Large intestine (tissue), 12 donors: ENCODE data around the gene UGT1A4. TPM values are rescaled to one million over a fixed set of nuclear protein-coding genes. Genes with fewer than 3 reads are reported as not detected.

Experiments used
- DNase-seq, 2 donors: peaks; one replicate each; pipeline versions ENCODE4 v3.0.0 to v3.0.0-alpha.2; 2013
- H3K27ac ChIP-seq: one replicate; pipeline ENCODE4 v1.5.1; 2013; ENCODE audit warnings: low read length
- H3K27me3 ChIP-seq: 2 replicates; pipeline ENCODE4 v1.6.1; 2013; ENCODE audit warnings: low read length; ENCODE audit not compliant: control insufficient read depth, insufficient read depth
- H3K36me3 ChIP-seq: 2 replicates; pipeline ENCODE4 v1.6.1; 2013; ENCODE audit warnings: low read length; ENCODE audit not compliant: control insufficient read depth, insufficient read depth
- H3K4me1 ChIP-seq: one replicate; pipeline ENCODE4 v1.6.1; 2013; ENCODE audit warnings: low read length; ENCODE audit not compliant: control insufficient read depth, insufficient read depth
- H3K4me3 ChIP-seq: one replicate; pipeline ENCODE4 v1.5.1; 2013; ENCODE audit warnings: low read length
- H3K9me3 ChIP-seq: one replicate; pipeline ENCODE4 v1.6.1; 2013; ENCODE audit warnings: mild to moderate bottlenecking, low read depth, low read length, moderate library complexity; ENCODE audit not compliant: control insufficient read depth
- WGBS: methylation state at CpG from one replicate; pipeline ENCODE4 v1.1.5; 2013; ENCODE audit warnings: low lambda C conversion rate; ENCODE audit not compliant: insufficient coverage; 5-methylcytosine and 5-hydroxymethylcytosine counted together
- long read RNA-seq, 11 donors: transcript quantifications; one replicate each; lab custom pipeline, GENCODE V29; 2026
- polyA plus RNA-seq: library from polyadenylated mRNA; unstranded; fragments of 120-200 nt; gene quantifications from one replicate; pipeline ENCODE4 v1.2.1, GENCODE V29; 2013

UGT1A4 gene
- polyA plus RNA-seq: 0.04 TPM
- long read RNA-seq, donor 1: 0 reads
- long read RNA-seq, donor 2: 0 reads
- long read RNA-seq, donor 3: 0 reads
- long read RNA-seq, donor 4: 0 reads
- long read RNA-seq, donor 5: 0 reads
- long read RNA-seq, donor 6: 0 reads
- long read RNA-seq, donor 7: 0 reads
- long read RNA-seq, donor 8: 0 reads
- long read RNA-seq, donor 9: 0 reads
- long read RNA-seq, donor 10: 0 reads
- long read RNA-seq, donor 11: 0 reads

DNA sequence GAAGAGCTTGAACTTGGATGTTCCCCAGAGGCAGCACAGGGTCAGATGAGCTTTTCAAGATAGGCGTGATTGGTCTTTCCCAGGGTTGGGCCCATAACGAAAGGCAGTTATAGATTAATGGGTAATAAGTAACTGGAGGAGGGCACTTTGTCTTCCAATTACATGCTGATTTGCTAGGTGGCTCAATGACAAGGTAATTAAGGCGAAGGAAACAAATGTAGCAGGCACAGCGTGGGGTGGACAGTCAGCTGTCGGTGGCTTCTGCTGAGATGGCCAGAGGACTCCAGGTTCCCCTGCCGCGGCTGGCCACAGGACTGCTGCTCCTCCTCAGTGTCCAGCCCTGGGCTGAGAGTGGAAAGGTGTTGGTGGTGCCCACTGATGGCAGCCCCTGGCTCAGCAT lies at the start of gene UGT1A4:
Gene UGT1A4 (plus strand): TSS at position 185 of the 400 bp plus-strand sequence. CDS start 85 bp downstream, at position 270.
- no peak within 1 kb of the TSS for H3K4me3 ChIP-seq

GRCh38 chr2:233671290-233672161 lies 47.0 kb upstream of the UGT1A4 start, which contains the start of gene UGT1A9:
Gene UGT1A9, plus strand, starts transcription at chr2:233671898. Its CDS starts 37 bp downstream, at chr2:233671935.
- Histone ChIP-seq H3K4me1 (no peaks in the 10 kb centered on the region), H3K27me3 (no peaks in the 10 kb centered on the region), H3K4me3 (no peak within 1 kb of the TSS), H3K9me3 (no peaks in the 10 kb centered on the region), H3K36me3 (no peaks in the 10 kb centered on the region), H3K27ac (no peak within 1 kb of the TSS)
- no CpG with 5 or more reads among the region's 5 CpGs for WGBS
- no peak for DNase-seq

More for the DNA sequence above, at the start of gene UGT1A4:
- peak in 1 of 2 donors; percentile 45 for DNase-seq
- Histone ChIP-seq H3K4me1 (no peaks in the 10 kb centered on the region), H3K36me3 (no peaks in the 10 kb centered on the region), H3K27ac (no peak within 1 kb of the TSS), H3K27me3 (no peaks in the 10 kb centered on the region), H3K9me3 (no peaks in the 10 kb centered on the region)
- WGBS: no CpG with 5 or more reads among the region's 7 CpGs

GRCh38 chr2:233672886-233673285 lies 45.6 kb upstream of the UGT1A4 start:
- Histone ChIP-seq H3K9me3 (no peaks in the 10 kb centered on the region), H3K27ac (no peak overlapping the region), H3K36me3 (no peaks in the 10 kb centered on the region), H3K4me3 (no peak overlapping the region), H3K27me3 (no peaks in the 10 kb centered on the region), H3K4me1 (no peaks in the 10 kb centered on the region)
- no peak for DNase-seq
- WGBS: 83% methylated on average over 2 of the region's 3 CpGs

DNA sequence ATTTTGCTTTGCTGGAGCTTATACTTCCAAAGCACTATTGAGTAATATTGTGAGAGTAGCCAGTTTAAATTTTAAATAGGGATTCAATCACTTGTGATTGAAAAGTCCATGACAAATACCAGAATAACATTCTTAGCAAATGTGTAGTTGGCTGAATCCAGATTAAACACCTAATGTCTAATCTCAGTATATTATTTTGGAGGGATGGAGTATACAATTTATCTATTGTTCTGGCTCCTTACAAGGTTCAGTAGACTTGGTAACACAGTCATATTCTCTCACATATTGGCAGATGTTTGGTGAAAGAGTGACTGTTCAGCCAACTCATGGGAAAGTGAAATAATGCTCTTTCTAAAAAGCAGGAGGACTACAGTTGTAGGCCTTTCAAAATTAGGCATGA lies 44.6 kb upstream of the UGT1A4 start:
- Histone ChIP-seq H3K4me3 (no peak overlapping the region), H3K36me3 (no peaks in the 10 kb centered on the region), H3K9me3 (no peaks in the 10 kb centered on the region), H3K27me3 (no peaks in the 10 kb centered on the region), H3K4me1 (no peaks in the 10 kb centered on the region), H3K27ac (no peak overlapping the region)
- DNase-seq: no peak

GRCh38 chr2:233674314-233674713 lies 44.2 kb upstream of the UGT1A4 start:
- Histone ChIP-seq H3K27ac (no peak overlapping the region), H3K4me1 (no peaks in the 10 kb centered on the region), H3K27me3 (no peaks in the 10 kb centered on the region), H3K4me3 (no peak overlapping the region), H3K9me3 (no peaks in the 10 kb centered on the region), H3K36me3 (no peaks in the 10 kb centered on the region)
- DNase-seq: no peak
- no CpG with 5 or more reads among the region's 1 CpG for WGBS

DNA sequence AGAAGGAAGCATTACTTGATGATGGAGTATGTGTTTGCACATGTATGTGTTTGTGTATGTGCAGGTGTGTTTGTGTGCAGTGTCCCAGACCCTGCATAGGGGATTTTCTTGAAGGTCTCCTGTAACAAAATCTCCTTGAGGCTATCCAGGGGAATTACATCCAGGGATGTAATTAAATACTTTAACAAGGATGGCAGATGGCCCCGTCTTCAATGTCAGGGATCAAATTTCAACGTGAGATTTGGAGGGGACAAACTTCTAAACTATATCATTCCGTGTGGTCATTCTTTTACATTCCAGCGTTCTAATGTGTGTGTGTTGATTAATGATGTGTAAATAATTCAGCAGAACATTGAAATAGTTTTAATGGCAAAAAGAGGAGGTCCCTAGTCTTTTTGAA lies 43.5 kb upstream of the UGT1A4 start:
- Histone ChIP-seq H3K9me3 (no peaks in the 10 kb centered on the region), H3K27me3 (no peaks in the 10 kb centered on the region), H3K4me3 (no peak overlapping the region), H3K36me3 (no peaks in the 10 kb centered on the region), H3K27ac (no peak overlapping the region), H3K4me1 (no peaks in the 10 kb centered on the region)
- DNase-seq: no peak
- WGBS: no CpG with 5 or more reads among the region's 4 CpGs

- Histone ChIP-seq H3K9me3 (no peaks in the 10 kb centered on the region), H3K27me3 (no peaks in the 10 kb centered on the region), H3K4me3 (no peak overlapping the region), H3K4me1 (no peaks in the 10 kb centered on the region), H3K27ac (no peak overlapping the region), H3K36me3 (no peaks in the 10 kb centered on the region)
- no CpG with 5 or more reads among the region's 2 CpGs for WGBS
- no peak for DNase-seq
Observed at GRCh38 chr2:233676046-233676445, 42.5 kb upstream of the UGT1A4 start.

DNA sequence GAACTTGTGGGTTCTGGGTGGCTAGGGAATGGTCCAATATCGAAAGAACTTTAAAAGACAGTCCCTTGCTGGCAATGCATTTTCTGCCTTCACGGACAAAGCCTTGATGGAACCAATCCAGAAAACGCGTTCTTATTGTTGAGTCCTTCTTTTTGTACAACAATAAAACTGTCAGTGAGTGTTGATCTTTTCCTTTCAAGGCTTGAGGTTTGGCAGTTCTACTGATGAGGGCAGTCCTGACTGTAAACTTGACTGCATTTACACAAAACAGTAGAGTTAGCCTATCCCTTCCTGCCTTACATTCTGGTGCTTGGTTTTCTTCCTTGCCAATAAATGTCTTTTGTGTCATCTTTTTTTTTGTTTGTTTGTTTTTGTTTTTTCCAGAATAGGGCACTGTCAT lies 39.3 kb upstream of the UGT1A4 start:
- no peak for DNase-seq
- Histone ChIP-seq H3K4me3 (no peak overlapping the region), H3K9me3 (no peaks in the 10 kb centered on the region), H3K27me3 (no peaks in the 10 kb centered on the region), H3K36me3 (no peaks in the 10 kb centered on the region), H3K27ac (no peak overlapping the region), H3K4me1 (no peaks in the 10 kb centered on the region)
- WGBS: 67% methylated on average over 1 of the region's 4 CpGs

DNA sequence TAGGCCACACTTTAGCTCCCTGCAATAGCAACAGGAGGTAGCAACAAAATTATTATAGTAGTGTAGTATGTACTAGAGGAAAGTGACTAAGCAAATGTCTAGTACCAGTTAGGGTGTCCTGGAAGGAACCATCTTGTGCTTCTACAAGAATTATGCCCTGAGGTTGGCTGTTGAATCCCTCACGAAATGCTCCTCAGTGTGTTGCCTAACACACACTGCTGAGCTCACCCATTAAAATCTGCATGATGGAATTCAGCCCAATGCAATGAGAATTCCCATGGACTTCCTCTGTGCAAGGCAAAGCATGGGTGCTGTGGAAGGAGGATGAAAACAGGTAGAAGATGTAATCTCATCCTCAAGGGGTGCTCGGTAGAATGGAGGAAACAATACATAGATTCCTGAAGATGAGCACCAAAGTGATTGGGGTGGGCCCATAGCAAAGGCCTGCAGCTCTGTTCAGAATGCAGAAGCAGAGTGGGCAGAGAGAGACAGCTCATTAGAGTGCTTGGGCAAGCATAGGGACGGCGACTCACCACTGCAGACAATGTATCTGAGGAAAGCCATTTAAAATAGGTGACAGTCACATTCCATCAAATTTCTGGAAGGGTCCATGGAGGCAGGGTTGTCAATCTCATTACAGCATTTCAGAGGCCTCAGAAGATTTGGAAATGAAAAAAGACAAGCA lies 38.0 kb upstream of the UGT1A4 start:
- Histone ChIP-seq H3K4me3 (no peak overlapping the region), H3K27ac (no peak overlapping the region), H3K4me1 (no peaks in the 10 kb centered on the region), H3K27me3 (no peaks in the 10 kb centered on the region), H3K9me3 (no peaks in the 10 kb centered on the region), H3K36me3 (no peaks in the 10 kb centered on the region)
- DNase-seq: no peak
- WGBS: no CpG with 5 or more reads among the region's 4 CpGs

DNA sequence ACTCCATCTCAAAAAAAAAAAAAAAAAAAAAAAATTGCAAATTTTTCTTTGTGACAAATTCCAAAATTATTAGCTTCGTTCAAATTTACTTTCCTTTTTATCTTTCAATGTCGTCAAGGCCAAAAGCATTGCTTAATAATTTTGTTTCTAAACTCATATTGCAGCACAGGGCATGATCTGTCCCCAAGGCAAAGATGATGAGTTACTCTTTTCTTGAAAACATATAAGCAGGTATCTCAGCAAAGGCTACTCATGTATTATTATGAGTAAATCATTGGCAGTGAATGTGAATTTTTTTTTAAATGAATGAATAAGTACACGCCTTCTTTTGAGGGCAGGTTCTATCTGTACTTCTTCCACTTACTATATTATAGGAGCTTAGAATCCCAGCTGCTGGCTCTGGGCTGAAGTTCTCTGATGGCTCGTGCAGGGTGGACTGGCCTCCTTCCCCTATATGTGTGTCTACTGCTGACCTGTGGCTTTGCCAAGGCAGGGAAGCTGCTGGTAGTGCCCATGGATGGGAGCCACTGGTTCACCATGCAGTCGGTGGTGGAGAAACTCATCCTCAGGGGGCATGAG lies 36.9 kb upstream of the UGT1A4 start, which contains the start of gene UGT1A7:
Gene UGT1A7 (plus strand): TSS at position 381 of the 579 bp plus-strand sequence. CDS start 37 bp downstream, at position 418.
- Histone ChIP-seq H3K36me3 (no peaks in the 10 kb centered on the region), H3K4me1 (no peaks in the 10 kb centered on the region), H3K4me3 (no peak within 1 kb of the TSS), H3K27ac (no peak within 1 kb of the TSS), H3K27me3 (no peaks in the 10 kb centered on the region), H3K9me3 (no peaks in the 10 kb centered on the region)
- no peak for DNase-seq
- WGBS: 44% methylated on average over 2 of the region's 5 CpGs
